ENCODE measurements around the gene LAMA4. TPM values are rescaled to one million over a fixed set of nuclear protein-coding genes. Genes with fewer than 3 reads are reported as not detected.

LAMA4 gene
- total RNA-seq, 1 donor from 2014 or later = 0.56 TPM

DNA sequence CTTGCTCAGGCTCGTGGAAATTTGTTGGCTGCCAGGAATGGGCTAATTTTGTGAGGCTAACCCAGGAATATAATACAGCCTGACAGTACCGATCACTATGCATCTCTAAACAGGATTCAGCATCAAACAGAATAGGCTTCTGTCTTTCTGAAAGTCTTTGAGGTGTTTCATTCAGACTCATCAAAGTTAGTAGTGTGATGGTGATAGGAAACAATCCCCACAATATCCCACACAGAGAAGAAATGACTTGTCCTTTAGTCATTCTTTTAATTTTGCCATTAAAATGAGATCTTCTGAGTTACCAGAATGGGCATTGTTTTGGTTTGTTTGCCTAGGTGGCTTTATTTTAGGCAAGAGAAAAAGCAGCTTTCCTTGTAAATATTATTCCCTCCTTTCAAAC, 112.7 kb downstream of the LAMA4 start:
- H3K9ac ChIP-seq = no peak overlapping the region
- no peaks in the 10 kb centered on the region for H3K9me3 Mint-ChIP-seq
- H3K79me2 ChIP-seq (ENCODE audit: low read depth) = no peaks in the 10 kb centered on the region
- no peaks in the 10 kb centered on the region for H4K20me1 ChIP-seq (ENCODE audit: low read depth)
- no peaks in the 10 kb centered on the region for H3K27me3 Mint-ChIP-seq (ENCODE audit: insufficient read depth, low read depth)
- no peaks in the 10 kb centered on the region for H3K9me3 ChIP-seq (ENCODE audit: low read depth)
- H3K4me3 Mint-ChIP-seq = no peak overlapping the region
- peak overlapping the region; percentile 35 for H2AFZ ChIP-seq (replicated peaks)
- no peaks in the 10 kb centered on the region for H3K4me1 ChIP-seq
- no peak overlapping the region for H3K4me2 ChIP-seq
- no peaks in the 10 kb centered on the region for H3K27me3 ChIP-seq
- no peak overlapping the region for H3K27ac ChIP-seq
- TF ChIP-seq EZH2phosphoT487 (IDR thresholded peaks at IDR 0.05) (no peak), EZH2 (IDR thresholded peaks at IDR 0.05) (no peak)
- TF ChIP-seq, protein P1, sequence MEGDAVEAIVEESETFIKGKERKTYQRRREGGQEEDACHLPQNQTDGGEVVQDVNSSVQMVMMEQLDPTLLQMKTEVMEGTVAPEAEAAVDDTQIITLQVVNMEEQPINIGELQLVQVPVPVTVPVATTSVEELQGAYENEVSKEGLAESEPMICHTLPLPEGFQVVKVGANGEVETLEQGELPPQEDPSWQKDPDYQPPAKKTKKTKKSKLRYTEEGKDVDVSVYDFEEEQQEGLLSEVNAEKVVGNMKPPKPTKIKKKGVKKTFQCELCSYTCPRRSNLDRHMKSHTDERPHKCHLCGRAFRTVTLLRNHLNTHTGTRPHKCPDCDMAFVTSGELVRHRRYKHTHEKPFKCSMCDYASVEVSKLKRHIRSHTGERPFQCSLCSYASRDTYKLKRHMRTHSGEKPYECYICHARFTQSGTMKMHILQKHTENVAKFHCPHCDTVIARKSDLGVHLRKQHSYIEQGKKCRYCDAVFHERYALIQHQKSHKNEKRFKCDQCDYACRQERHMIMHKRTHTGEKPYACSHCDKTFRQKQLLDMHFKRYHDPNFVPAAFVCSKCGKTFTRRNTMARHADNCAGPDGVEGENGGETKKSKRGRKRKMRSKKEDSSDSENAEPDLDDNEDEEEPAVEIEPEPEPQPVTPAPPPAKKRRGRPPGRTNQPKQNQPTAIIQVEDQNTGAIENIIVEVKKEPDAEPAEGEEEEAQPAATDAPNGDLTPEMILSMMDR (IDR thresholded peaks at IDR 0.05) = no peak
- DNase-seq (ENCODE audit: low spot score) = no peak
- no peaks in the 10 kb centered on the region for H3K36me3 Mint-ChIP-seq
- no peaks in the 10 kb centered on the region for H3K36me3 ChIP-seq
- no peaks in the 10 kb centered on the region for H3K4me1 Mint-ChIP-seq
- no peak overlapping the region for H3K4me3 ChIP-seq
- H3K27ac Mint-ChIP-seq = no peak overlapping the region
- H3F3A ChIP-seq (ENCODE audit: low read depth) = no peaks in the 10 kb centered on the region

DNA sequence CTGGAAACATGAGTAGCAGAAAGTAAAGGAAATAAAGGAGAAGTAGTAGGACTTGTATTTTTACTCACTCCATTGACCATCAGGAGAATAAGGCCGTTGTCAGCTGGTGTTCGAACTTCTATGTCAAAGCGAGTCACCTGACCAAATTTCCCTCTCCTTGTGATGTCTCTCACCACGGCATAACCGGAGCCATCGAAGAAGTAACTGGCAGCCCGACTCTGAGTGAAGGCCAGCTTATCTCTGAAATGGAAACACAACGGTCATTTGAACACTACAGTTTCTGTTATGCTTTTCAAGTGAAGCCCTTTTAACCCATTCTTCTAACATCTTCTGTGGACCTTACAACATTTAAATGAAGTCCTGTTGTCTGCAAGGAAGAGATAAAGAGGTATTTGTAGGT, 115.3 kb downstream of the LAMA4 start:
- Histone ChIP-seq H3K9ac (no peak overlapping the region), H3K36me3 (no peaks in the 10 kb centered on the region), H3K9me3 (ENCODE audit: low read depth) (no peaks in the 10 kb centered on the region), H4K20me1 (ENCODE audit: low read depth) (no peaks in the 10 kb centered on the region), H3F3A (ENCODE audit: low read depth) (no peaks in the 10 kb centered on the region), H3K4me1 (no peaks in the 10 kb centered on the region), H3K79me2 (ENCODE audit: low read depth) (no peaks in the 10 kb centered on the region), H3K4me2 (no peak overlapping the region), H3K27ac (no peak overlapping the region), H3K4me3 (no peak overlapping the region), H3K27me3 (no peaks in the 10 kb centered on the region), H2AFZ (replicated peaks) (peak overlapping the region; percentile 52)
- no peak overlapping the region for H3K27ac Mint-ChIP-seq
- no peaks in the 10 kb centered on the region for H3K9me3 Mint-ChIP-seq
- no peaks in the 10 kb centered on the region for H3K4me1 Mint-ChIP-seq
- H3K36me3 Mint-ChIP-seq = peaks cover 2% of the 10 kb centered on the region
- H3K4me3 Mint-ChIP-seq = no peak overlapping the region
- TF ChIP-seq EZH2 (IDR thresholded peaks at IDR 0.05) = no peak
- TF ChIP-seq, protein P1 (IDR thresholded peaks at IDR 0.05) = no peak
- TF ChIP-seq EZH2phosphoT487 (IDR thresholded peaks at IDR 0.05) = no peak
- H3K27me3 Mint-ChIP-seq (ENCODE audit: insufficient read depth, low read depth) = no peaks in the 10 kb centered on the region
- no peak for DNase-seq (ENCODE audit: low spot score)

DNA sequence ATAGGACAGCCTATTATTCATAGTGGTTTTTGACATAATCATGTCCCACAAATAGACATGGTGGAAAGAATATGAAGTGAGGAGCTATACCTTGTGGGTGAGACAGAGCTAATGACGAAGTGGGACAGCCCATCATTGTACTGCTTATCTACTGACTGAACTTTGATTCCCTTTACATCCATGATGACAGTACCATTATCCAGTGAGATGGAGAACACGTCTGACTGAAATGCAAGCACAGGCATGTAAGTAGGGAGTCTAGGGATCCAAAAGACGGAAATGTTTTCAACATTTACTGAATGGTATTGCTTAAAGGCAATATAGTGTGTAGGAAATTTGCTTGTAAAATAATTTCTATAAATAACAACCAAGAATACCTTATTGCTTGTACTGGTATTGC, 123.5 kb downstream of the LAMA4 start:
- DNase-seq (ENCODE audit: low spot score) = no peak
- Histone ChIP-seq H3K4me3 (no peak overlapping the region), H3K27me3 (no peaks in the 10 kb centered on the region), H3K9me3 (ENCODE audit: low read depth) (no peaks in the 10 kb centered on the region), H3K4me1 (no peaks in the 10 kb centered on the region), H3K27ac (no peak overlapping the region), H3K4me2 (no peak overlapping the region), H3F3A (ENCODE audit: low read depth) (no peaks in the 10 kb centered on the region), H3K79me2 (ENCODE audit: low read depth) (no peaks in the 10 kb centered on the region), H3K36me3 (no peaks in the 10 kb centered on the region), H4K20me1 (ENCODE audit: low read depth) (no peaks in the 10 kb centered on the region), H3K9ac (no peak overlapping the region), H2AFZ (replicated peaks) (no peak overlapping the region)
- Mint-ChIP-seq H3K9me3 (no peaks in the 10 kb centered on the region), H3K4me3 (no peak overlapping the region), H3K36me3 (peaks cover under 1% of the 10 kb centered on the region), H3K27me3 (ENCODE audit: insufficient read depth, low read depth) (no peaks in the 10 kb centered on the region), H3K4me1 (no peaks in the 10 kb centered on the region), H3K27ac (no peak overlapping the region)
- TF ChIP-seq EZH2phosphoT487 (IDR thresholded peaks at IDR 0.05) = no peak
- TF ChIP-seq EZH2 (IDR thresholded peaks at IDR 0.05) = no peak
- TF ChIP-seq, protein P1 (IDR thresholded peaks at IDR 0.05) = no peak

All from neural progenitor cell (in vitro differentiated cells).